Epithelial cell of esophagus (primary cell): ENCODE results near the gene CCDC85C.
A peak's percentile ranks its signal among the peaks of the same experiment; 100 is the strongest.

Source experiments
- DNase-seq: peaks from one replicate; pipeline ENCODE4 v3.0.0; 2010; ENCODE audit warnings: low read depth
- H3K4me3 ChIP-seq: 2 replicates; pipeline ENCODE4 v1.5.1; 2011; ENCODE audit warnings: mild to moderate bottlenecking, low read length, control low read depth
- TF ChIP-seq, protein P1 (sequence below): IDR thresholded peaks from 2 replicates; pipeline ENCODE4 v1.5.1; 2011; ENCODE audit warnings: low read depth, mild to moderate bottlenecking, low read length, control low read depth, inconsistent platforms; ENCODE audit not compliant: insufficient read depth; ENCODE audit errors: missing control alignments

The CCDC85C gene

GRCh38 chr14:99575043-99576023 is 28.7 kb downstream of the CCDC85C start:
- peak; percentile 87 for DNase-seq
- no peak overlapping the region for H3K4me3 ChIP-seq
- TF ChIP-seq, protein P1, sequence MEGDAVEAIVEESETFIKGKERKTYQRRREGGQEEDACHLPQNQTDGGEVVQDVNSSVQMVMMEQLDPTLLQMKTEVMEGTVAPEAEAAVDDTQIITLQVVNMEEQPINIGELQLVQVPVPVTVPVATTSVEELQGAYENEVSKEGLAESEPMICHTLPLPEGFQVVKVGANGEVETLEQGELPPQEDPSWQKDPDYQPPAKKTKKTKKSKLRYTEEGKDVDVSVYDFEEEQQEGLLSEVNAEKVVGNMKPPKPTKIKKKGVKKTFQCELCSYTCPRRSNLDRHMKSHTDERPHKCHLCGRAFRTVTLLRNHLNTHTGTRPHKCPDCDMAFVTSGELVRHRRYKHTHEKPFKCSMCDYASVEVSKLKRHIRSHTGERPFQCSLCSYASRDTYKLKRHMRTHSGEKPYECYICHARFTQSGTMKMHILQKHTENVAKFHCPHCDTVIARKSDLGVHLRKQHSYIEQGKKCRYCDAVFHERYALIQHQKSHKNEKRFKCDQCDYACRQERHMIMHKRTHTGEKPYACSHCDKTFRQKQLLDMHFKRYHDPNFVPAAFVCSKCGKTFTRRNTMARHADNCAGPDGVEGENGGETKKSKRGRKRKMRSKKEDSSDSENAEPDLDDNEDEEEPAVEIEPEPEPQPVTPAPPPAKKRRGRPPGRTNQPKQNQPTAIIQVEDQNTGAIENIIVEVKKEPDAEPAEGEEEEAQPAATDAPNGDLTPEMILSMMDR = peak; percentile 39

DNA sequence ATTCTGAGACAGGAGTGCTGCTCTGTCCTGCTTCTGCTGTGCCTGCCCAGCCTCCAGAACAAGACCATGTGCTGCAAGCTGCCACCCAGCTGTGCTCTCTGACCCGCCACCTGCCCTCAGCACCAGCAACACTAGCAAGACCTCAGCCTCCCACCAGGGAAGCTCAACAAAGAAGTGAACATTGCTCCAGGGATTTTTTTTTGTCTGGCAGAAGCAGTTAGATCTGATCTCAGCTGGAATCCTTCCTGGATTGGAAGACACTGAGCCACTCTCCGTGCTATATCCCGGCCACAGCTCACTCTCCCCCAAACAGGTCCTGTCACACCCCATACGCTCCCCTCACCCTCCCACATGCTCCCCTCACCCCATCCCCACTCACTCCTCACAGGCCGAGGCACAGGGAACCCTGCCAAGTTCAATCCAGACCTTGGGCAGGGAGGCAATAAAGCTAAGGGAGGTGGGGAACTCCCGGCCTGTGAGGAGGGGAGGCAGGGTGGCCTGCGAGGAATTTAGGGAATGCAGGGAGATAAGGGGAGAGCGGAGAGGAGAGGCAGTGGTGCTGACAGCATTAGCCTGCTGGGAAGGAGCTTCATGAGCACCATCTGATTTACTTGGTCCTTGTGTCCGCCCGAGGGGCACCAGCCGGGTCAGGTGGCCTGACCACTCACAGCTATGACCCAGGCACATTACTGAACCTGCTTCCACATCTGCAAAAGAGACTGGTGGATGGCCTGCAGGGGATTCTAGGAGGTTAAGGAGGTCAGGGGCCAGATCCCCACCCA is 29.7 kb downstream of the CCDC85C start:
- DNase-seq = peak; percentile 15
- TF ChIP-seq, protein P1 = no peak
- no peak overlapping the region for H3K4me3 ChIP-seq

- TF ChIP-seq, protein P1 = no peak
- H3K4me3 ChIP-seq = no peak overlapping the region
- no peak for DNase-seq
Observed at GRCh38 chr14:99573436-99574098, 30.4 kb downstream of the CCDC85C start.

DNA sequence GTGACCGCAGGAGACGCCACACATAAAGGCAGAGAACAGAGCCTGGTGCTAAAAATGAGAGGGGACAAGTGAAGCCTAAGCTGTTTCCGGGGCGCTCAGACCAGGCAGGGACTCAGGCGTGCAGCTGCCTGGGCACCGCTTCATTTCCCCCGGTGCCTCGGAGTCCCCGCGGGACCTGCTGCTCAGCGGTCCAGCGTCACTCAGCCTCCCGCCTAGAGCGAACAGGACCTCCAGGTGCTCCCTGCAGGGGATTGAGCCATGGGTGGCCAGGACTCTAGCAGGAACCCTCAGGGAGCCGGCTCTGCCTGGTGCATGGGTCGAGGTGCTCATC is 31.0 kb downstream of the CCDC85C start:
- TF ChIP-seq, protein P1 = no peak
- no peak overlapping the region for H3K4me3 ChIP-seq
- DNase-seq = no peak

DNA sequence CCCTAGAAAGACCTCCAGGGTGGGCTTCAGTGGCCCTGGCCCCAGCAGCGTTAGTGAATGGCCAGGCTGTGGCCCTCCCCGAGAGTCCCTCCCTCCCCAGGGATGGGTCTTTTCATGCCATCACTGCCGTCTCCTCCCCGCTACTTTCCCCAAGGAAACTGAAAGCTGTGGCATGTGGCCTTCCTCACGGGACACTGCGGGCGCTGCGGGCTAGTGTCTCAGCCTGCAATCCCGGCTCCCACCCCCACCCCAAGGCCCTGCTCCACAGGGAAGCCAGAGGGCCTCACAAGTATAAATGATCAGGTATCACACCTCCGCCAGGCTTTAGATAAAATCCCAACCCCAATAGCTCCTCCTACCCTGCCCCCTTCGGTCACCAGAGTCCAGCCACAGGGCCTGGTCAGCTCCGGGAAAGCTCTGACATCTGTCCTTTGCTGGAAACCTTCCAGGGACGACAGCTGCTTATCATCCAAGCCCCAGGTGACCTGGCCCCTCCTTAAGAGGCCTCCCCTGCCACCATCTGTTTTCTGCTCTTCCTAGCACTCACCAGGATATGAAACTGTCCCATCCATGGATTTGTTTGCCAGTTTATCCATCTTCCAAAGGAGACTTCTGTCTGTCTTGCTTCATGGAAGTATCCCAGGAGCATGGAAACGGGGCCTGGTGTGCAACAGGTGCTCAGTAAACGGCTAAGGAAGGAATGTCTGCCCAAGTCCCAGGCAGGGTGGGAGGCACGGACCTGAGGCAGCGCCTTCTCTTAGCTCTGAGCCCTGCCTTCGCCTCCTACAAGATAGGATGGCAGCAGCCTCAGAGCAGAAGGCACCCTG is 31.6 kb downstream of the CCDC85C start:
- H3K4me3 ChIP-seq = no peak overlapping the region
- TF ChIP-seq, protein P1 = no peak
- no peak for DNase-seq
